ENCODE results near the gene SENP5.
"Not testable (repeated sequence)": the region's sequence is repeated elsewhere in the genome, so short reads cannot be mapped to it uniquely, and the experiment has no call there.

DNA sequence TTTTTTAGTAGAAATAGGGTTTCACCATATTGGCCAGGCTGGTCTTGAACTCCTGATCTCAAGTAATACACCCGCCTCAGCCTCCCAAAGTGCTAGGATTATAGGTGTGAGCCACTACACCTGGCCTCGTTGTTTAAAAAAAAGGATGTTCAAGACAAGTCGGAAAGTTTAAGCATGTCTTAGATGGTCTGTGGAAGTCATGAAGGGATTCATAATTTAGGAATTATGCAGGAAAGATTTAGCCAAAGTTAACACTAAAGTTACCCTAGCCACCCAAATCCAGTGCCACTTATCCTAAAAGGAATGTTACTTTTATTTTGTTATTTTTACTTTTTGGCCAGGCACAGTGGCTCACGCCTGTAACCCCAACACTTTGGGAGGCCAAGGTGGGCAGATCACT, 19.3 kb upstream of the SENP5 start:
- TF ChIP-seq, protein P1, sequence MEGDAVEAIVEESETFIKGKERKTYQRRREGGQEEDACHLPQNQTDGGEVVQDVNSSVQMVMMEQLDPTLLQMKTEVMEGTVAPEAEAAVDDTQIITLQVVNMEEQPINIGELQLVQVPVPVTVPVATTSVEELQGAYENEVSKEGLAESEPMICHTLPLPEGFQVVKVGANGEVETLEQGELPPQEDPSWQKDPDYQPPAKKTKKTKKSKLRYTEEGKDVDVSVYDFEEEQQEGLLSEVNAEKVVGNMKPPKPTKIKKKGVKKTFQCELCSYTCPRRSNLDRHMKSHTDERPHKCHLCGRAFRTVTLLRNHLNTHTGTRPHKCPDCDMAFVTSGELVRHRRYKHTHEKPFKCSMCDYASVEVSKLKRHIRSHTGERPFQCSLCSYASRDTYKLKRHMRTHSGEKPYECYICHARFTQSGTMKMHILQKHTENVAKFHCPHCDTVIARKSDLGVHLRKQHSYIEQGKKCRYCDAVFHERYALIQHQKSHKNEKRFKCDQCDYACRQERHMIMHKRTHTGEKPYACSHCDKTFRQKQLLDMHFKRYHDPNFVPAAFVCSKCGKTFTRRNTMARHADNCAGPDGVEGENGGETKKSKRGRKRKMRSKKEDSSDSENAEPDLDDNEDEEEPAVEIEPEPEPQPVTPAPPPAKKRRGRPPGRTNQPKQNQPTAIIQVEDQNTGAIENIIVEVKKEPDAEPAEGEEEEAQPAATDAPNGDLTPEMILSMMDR (IDR thresholded peaks at IDR 0.05; ENCODE audit: poor library complexity), result not testable (repeated sequence)
- not testable (repeated sequence) for TF ChIP-seq EZH2 (IDR thresholded peaks at IDR 0.05; ENCODE audit: borderline replicate concordance); EZH2phosphoT487 (IDR thresholded peaks at IDR 0.05; ENCODE audit: low read depth, severe bottlenecking, unreplicated experiment)
